SKM-1 treated with dmso at 0.1 percent for 144 hours (cell line): ENCODE measurements around the gene CCNT1.
"Not testable (repeated sequence)": the region's sequence is repeated elsewhere in the genome, so short reads cannot be mapped to it uniquely, and the experiment has no call there.

Source experiments
- DNase-seq: peaks from one replicate; lab custom pipeline; 2025; ENCODE audit not compliant: unreplicated experiment; lab: John Stamatoyannopoulos, UW

The CCNT1 gene

DNA sequence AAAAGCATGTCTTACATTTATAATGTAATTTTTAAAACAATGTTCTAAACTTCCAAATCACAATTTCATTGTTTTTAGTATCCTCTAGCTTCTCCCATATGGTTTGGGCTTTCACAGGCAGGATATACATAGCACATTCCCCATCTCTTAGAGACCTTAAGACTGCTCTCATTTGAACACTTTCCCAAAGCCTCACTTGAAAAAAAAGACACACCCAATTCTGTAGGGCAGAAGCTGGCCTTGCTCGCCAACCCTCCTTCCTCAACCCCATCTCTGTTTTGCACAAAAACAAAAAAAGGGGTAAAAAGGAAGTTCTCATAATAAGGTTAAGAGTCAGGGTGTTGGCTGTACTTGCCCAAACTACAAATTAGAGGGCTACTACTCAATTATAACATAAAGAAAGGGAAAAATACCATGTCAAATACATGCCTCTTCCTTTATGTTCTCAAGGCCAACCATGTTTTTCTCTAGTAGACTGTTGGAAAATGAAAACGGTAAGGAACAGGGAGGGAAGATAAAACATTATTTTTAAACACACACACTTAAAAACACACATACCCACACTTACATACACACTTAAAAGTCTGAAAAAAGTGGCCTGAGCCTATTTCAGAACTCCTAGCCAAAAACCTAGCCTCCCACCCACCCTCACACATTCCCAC, 24.6 kb downstream of the CCNT1 start:
- no peak for DNase-seq

DNA sequence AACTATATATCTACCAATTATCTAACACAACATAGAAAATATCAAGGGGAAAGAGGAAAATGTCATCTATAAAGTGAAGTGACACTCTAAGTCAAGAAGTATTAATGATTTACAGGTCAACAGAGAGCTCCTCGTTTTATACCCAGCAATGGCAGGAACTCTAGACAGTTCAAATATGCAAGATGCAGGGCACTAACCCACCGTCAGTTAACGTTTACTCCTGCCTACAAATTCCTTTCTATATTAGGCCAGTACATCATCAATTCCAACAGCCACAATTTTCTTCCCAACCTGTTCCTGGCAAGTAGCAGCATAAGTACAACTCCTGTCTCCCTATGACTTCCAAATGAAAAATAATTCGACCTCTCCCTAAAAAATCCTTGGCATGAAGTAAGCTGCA, 25.5 kb downstream of the CCNT1 start:
- DNase-seq, result no peak

DNA sequence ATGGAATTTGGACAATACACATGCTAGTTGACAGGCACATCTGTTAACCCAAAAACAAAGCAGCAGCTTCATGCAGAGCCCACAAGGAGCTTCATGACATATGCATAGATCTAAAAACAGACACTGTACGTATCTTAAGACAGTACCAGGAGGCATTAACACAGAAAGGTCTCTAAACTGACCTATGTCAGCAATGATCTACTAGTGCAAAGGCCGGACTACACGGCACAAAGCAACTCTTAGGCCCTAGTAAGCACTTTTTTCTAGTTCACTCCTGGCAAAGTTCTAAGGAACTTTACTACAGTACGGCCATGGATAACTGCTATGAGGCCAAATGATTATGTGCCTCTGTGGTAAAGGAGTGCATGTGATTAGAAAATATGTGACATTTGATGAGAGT, 26.1 kb downstream of the CCNT1 start:
- DNase-seq, result no peak

DNA sequence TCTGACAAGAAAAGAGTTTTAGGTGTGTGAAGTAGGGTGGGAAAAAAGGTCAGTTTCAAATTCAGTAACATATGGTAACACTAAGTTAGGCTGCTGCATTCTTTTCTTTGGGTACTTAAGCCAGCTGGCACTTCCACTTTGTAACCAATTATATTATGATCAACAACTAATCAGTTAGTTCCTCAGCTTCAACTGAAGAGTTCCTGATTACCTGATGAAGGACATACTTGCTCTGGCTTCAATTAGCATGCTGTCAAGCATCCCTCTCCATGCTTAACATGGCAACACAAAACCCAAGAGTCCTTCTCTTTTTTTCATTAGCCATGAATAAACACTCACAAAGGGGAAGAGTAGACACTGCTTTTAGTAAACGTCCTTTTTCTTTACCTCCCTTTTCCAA, 27.7 kb downstream of the CCNT1 start:
- no peak for DNase-seq

DNA sequence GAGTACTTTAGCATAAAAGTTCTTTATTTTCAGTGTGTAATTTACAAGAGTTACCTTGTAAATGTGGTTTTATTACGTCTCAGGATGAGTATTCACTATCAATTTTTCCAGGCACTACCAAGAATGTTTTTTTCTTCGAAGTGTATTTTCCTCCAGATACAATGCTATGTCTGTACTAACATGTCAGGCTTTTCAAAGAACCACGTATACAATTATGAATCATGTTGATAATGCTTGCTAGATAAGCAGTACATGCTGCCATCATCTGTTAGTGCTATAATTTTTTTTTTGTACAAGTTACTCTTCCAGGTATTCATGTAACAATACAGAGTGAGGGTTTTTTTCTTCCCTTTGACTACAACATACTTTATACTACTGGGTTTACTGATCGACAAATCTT, 28.9 kb downstream of the CCNT1 start:
- no peak for DNase-seq

DNA sequence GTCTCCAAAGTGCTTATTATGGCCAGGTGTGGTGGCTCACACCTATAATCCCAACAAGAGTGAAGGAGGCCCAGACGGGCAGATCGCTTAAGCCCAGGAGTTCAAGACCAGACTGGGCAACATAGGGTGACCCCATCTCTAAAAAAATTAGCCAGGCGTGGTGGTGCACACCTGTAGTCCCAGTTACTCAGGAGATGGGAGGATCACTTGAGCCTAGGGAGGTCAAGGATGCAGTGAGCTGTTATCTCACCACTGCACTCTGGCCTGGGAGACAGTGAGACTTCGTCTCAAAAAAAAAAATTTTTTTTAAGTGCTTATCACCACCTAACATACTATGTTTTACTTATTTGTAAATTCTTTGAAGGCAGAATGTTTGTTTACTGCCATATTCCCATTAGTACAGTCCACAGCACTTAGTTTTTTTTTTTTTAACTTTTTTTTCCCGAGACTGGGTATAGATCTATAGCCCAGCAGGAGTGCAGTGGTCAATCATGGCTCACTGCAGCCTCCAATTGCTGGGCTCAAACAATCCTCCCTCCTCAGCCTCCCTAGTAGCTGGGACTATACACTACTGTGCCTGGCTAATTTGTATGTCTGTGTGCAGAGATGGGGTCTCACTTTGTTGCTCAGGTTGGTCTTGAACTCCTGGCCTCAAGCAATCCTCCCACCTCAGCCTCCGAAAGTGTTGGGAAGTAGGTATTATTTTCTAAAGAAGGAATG, 29.7 kb downstream of the CCNT1 start:
- no peak for DNase-seq

DNA sequence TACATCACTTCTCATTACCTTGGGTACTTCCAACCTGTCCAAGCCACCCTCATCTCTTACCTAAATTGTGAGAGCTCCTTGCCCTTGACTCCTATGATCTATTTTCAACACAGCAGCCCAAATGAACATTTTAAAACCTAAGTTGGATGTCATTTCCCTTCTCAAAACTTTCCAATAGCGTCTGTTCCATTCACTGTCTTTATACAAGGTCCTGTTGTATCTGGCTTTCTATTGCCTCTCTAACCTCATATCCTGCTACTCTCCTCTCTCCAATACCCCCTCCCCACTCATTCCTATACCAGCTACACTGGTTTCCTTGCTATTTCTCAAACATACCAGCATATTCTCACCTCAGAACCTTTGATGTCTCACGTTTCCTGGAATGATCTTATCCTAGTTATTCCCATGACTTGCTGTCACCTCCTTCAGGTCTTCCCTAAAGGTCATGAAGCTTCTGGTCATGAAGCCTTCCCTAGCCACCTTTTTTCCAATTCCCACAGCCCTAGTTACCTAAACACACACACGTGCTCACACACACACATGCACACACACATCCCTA, 30.4 kb downstream of the CCNT1 start:
- no peak for DNase-seq

DNA sequence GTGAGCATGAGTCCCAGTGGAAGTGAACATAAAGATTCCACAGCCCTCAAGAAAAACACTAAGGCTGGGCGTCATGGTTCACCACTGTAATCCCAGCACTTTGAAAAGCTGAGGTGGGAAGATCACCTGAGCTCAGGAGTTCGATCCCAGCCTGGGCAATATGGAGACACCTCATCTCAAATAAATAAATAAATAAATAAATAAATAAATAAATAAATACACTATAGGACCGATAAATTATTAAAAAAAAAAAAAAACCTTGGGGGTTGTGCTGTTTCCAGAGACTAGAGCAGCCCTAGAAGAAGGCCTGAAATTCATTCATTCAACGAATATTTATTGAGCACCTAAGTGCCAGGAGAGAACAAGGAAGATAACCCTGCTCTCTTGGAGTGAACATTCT, 33.0 kb downstream of the CCNT1 start:
- DNase-seq, result no peak

DNA sequence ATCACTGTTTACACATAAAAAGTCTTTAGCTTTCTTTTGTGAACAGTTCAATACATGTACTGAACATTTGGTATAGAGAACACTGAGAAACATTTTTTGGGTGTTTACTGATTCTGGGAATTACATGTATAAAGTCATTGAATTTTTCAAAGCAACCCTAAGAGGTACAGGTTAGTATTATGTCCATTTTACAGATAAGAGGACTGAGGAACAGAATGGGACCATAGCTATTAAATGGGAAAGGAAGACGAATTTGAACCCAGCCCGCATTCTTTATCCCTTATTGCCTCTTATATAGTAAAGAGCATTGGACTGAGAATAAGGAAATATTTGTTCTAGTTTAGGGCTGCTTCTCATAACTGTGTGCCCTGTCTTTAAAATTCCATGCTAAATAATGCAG, 33.6 kb downstream of the CCNT1 start:
- no peak for DNase-seq

DNA sequence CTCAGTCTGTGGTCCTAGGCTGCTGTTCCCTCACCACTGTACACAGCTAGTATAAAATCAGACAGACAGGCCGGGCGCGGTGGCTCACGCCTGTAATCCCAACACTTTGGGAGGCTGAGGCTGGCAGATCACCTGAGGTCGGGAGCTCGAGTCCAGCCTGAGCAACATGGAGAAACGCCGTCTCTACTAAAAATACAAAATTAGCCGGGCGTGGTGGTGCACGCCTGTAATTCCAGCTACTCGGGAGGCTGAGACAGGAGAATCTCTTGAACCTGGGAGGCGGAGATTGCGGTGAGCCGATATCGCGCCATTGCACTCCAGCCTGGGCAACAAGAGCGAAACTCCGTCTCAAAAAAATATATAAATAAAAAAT, 34.0 kb downstream of the CCNT1 start:
- DNase-seq, result not testable (repeated sequence)

DNA sequence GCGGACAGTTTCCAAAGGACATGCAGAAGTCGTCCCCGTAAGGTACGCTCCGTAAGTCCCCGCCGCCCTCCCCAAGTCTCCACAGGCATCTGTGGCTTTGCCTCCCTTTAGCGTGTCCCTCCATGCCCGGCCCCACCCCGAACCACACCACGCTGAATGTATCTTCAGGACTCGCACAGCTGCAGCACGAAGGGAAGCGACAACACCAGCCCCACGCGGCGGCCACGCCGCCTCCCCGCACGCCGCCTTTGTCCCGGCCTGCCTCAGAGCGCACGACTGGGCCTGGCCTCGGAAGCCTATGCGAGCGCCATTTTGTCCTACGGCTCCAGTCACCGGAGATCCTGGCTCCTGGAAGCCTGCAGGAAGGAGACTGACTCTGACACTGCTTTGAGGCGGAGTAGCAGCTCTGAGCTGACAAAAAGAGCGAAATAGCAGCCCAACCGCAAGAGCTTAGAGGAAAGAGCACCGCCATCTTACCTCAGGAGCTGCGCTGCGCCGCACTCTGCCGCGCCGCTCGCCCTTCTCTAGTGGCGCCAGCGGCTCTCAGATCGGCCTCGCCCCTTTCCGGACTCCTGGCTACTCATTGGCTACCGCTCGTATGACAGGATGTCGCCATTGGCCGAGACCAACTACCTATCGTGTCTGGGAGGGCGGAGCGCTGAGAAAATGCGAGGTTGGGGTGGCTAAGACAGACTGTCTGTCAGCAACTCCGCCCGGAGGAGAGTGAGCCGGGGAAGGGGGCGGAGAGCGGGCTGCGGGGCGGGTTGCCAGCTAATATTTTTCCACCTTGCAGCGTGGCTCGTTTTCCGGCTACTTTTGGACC, 34.6 kb downstream of the CCNT1 start, which contains the start of gene KANSL2:
KANSL2 (minus strand) TSS at position 529 of the 823 bp plus-strand sequence. CDS start 606 bp downstream, outside the sequence.
- peak; percentile 91 for DNase-seq

DNA sequence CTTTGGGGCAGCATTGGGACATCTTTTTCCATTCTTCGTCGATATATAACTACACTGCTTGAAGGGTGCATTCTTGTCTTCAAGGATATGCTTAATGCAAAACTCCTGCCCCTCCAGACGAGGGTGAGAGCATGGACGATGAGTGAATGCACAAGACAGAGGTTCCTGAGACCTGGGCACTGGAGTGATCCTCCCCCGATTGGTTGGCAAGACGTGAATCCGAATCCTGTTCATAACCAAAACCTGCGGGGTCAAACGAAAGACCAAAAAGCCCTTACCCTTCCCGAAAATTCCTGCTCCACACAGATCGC, 35.2 kb downstream of the CCNT1 start:
- DNase-seq, result no peak

DNA sequence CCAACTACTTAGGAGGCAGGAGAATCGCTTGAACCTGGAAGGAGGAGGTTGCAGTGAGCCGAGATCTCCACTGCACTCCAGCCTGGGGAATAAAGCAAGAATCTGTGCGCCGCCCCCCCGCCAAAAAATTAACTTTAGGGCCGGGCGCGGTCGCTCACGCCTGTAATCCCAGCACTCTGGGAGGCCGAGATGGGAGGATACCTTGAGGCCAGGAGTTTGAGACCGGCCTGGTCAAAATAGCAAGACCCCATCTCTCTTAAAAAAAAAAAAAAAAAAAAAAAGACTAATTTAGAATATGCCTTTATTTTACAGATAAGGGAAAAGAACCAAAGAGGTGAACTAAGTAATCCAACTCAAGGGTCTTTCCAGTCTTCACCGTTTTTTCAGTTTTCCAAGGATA, 35.6 kb downstream of the CCNT1 start:
- DNase-seq, result no peak

DNA sequence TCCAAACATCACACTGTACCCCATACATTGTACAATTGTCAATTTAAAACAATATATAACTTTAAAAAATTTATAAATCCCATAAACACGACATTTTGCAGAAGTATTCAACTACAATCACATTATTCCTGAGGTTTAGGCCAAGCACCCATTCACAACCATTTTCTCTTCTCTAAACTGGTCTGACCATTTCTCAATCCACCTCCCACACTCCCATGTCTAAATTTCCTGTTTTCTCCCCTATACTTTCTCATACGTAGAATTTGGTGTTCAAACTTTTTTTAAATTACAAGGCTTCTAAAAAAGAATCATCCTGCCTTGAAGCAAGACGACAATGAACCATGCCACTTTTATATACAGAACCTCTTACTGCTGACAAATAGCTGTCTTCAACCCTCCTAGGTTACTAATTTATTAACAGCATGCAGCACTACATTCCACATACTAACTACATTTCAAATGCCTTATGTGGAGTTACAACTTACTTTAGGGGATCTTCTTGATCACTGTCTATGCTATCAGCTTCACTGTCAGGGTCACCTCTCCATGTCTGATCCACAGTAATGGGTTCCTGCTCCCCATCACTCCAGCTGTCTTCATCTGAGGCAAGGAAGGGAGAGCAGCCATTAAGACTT, 37.8 kb downstream of the CCNT1 start:
- no peak for DNase-seq

DNA sequence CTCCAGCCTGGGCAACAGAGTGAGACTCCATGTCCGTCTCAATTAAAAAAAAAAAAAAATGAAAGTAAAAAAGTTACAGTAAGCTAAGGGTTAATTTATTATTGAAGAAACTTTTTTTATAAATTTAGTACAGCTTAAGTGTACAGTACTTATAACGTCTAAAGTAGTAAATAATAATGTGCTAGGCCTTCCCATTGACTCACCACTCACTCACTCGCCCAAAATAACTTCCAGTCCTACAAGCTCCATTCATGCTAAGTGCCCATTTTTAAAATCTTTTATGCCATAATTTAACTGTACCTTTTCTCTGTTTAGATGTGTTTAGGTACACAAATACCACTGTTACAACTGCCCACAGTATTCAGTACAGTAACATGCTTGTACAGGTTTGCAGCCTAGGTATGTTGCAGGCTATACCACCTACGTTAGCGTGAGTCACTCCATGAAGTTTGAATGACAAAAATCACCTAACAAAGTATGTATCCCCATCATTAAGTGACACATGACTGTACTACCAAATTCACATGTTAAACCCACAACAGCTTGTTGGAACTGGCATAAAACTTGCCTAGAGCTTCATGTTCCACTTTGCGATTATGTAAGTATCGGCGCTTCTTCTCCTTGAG, 45.2 kb downstream of the CCNT1 start:
- no peak for DNase-seq

DNA sequence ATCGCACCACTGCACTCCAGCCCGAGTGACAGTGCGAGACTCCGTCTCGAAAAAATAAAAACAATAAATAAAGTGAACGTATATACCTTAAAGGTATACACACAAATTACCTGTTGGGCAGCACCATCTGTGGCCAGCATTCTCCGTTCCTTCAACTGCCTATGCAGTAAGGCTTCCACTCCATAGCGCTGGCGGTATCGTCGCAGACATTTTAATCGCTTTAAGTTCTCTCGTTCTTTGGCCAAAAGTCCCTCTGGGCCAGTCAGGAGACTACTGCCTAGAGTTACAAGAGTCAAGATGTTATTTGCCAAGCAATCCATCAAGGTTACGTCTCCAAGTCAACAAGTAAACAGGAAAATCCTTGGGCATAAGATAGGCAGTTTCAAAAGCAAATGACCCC, 47.5 kb downstream of the CCNT1 start:
- no peak for DNase-seq

DNA sequence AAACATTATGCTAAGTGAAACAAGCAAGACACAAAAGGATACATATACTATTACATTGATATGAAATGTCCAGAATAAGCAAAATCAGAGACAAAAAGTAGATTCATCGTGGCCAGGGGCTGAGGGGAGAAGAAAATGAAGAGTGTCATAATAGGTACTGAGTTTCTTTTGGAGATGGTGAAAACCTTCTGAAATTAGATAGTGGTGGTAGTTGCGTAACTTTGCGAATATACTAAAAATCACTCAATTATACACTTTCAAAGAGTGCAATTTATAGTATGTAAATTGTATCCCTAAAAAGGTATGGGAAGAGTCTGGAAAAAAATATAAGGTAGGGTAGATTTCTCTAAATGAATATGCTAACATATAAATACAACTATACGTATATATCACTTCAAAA, 56.6 kb downstream of the CCNT1 start:
- no peak for DNase-seq

DNA sequence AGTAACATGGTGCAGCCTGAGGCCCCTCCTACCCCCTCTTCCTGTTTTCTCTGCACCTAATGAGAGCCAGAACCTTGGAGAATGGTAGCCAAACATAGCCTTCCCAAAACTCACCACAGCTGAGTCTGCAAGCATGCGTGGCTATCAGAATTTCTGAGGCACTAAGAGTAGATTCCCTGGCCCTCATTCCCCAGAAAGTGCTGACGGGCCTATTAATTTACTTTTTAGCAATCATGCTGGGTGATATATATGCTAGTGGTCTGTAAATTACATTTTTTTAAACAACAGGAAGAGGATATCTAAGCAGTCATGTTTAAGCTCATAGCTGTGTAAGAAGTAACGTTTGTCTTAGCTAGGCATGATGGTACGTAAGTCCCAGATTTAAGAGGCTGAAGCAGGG, 64.8 kb downstream of the CCNT1 start:
- DNase-seq, result no peak

DNA sequence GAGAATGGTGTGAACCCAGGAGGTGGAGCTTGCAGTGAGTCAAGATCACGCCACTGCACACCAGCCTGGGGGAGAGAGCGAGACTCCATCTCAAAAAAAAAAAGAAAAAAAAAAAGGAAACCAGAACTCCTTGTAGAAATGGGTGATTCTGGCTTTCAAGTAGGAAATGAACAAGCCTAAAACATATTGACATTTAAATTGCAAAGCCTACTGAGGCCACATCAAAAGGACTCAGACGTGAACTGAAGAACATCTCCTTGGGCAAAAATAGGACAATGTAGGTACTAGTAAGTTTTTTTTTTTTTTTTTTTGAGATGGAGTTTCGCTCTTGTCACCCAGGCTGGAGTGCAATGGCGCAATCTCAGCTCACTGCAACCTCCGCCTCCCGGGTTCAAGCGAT, 71.2 kb downstream of the CCNT1 start:
- DNase-seq, result not testable (repeated sequence)

DNA sequence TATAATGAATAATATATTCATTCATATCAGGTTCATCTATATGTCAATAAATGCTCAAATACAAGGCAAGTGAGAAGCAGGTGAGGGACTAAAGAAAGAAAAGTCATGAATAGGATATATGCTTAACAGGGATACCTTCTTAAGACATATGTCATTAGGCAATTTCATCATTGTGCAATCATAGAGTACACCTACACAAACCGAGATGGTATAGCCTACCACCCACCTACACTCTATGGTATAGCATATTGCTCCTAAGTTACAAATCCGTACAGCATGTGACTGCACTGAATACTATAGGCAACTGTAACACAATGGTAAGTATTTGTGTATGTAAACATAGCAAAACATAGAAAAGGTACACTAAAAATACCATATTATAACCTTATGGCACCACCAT, 73.5 kb downstream of the CCNT1 start:
- no peak for DNase-seq
